GM08714 (cell line): ENCODE data around the gene TMEM43.

Source experiments
- H3K4me3 ChIP-seq: fragments of 200-500 bp; sonication (Bioruptor generic); 2 replicates; pipeline ENCODE4 v1.5.1; 2014; ENCODE audit warnings: mild to moderate bottlenecking, low read length, inconsistent platforms
- ZNF274 ChIP-seq: IDR thresholded peaks from 2 replicates; pipeline ENCODE4 v1.6.1; 2012; ENCODE audit warnings: mild to moderate bottlenecking, low read depth, low read length

The TMEM43 gene

DNA sequence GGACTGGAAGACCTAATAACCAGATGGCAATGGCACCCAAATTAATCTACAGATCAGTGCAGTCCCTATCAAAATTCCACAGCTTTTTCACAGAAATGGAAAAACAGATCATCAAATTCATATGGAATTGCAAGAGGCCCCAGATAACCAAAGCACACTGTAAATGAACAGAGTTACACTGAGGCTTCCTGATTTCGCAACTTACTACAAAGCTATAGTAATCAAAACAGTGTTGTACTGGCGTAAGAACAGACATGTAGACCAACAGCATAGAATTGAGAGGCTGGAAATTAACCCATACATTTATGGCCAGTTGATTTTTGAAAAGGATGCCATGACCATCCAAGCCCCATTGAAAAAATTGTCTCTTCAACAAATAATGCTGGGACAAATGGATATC lies 37.3 kb downstream of the TMEM43 start:
- H3K4me3 ChIP-seq, result no peak overlapping the region
- no peak for TF ChIP-seq ZNF274

DNA sequence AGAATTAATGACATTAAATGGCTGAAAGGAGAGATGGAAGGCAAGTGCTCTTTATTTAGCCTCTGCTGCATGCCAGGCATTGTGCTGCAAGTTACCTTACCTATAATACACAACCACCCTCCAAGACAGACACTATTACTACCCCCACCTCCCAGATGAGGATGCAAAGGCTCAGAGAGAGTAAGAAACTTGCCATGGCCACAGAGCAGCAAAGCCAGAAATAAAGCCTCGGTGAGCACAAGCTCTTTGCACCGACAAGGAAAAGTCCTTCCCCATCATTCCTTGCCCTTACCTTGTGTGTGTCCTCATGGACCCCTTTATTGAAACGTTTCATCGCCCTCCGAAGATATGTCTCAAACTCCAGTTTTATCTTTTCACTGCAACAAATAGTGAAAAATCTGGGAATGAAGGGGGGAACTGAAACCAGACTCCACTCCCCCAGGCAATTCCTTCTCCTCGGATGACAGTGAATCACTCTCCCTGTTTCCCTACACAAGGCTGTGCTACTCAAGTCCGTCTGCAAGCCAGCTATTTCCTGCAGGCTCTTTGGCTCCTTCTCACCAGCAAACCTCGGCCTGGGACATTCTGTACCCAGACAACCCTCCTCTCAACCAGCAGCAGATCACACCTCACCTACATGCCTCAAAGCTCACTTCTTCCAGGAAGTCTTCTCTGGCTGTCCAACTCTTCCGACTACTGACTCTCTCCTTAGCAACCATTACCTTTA lies 42.2 kb downstream of the TMEM43 start:
- TF ChIP-seq ZNF274, result no peak

DNA sequence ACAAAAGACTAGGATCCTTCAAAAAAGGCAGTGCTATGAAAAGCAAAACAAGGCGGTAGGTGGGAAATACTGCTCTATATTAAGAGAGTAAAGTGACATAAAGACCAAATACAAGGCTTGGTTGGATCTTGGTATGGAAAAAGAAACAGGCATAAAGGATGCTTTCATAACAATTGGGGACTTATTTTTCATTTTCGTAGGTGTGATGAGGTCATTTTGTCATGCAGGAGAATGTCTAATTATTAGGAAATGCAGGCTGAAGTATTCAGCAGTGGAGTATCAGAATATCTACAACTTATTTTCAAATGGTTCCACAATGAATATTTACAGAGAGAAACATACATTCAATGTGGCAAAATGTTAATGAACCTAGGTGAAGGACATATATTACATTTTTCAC lies 44.6 kb downstream of the TMEM43 start:
- TF ChIP-seq ZNF274, result no peak
- H3K4me3 ChIP-seq, result no peak overlapping the region

More for the DNA sequence above, 42.2 kb downstream of the TMEM43 start:
- no peak overlapping the region for H3K4me3 ChIP-seq

DNA sequence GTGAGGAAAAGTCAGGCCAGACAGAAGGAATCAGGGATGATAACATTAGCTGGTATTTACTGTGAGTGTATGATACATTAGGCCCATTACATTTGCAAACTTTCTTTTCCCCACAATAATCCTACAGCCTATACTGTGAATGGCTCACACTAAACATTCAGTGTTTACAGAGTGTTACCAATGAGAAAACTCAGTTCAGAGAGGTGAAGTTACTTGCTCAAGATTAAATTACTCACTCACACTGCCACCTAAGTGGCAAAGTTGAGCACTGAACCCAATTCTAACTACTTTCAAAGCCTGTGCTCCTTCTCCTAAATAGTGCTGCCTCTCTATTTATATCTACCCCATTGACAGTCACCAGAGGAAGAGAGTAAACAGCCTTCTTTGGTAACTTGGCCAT lies 45.0 kb downstream of the TMEM43 start:
- no peak overlapping the region for H3K4me3 ChIP-seq
- TF ChIP-seq ZNF274, result no peak

DNA sequence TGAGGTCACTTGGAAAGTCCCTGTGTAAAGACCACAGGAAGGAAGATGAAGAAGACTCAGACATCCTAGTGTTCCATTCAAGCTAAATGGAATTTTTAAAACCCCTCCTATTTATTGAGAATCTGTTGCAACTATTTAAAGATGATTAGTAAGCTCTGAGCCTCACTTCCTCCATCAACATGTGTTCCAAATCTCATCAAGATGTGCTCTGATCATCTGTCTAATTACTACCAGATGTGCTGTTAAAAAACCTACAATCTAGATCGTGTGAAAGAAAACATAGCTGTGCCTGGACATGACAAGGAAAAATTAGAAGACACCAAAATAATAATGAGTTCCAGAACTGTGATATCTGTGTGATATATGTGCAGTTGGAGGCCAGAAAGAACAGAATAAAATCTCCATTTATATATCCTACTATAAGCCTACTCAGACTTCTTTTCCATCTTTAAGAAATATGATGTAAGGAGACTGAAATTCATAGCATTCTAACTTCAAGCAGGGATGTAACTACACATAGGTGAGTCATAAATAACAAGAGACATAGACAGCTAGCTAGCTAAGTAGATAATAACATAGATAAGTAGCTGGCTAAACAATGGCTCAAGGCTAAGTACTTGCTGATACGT lies 45.8 kb downstream of the TMEM43 start:
- TF ChIP-seq ZNF274, result no peak
- no peak overlapping the region for H3K4me3 ChIP-seq

DNA sequence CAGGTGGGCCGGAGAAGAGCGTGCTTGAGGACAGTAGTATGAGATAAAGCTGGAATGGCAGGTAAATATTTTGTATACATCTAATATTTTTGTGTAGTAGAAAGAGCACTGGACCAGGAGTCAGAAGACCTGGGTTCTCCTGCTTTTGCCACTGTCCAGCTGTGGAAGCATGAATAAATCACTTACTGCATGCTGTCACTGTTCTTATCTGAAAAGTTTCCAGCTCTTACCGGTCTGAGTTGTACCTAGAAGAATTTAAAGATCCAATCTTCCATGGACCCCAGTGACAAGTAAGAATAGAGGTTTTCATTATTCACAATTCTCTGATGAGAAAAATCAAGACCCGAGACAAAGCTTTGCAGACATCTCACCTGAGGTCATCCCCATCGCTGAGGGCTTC lies 47.6 kb downstream of the TMEM43 start:
- H3K4me3 ChIP-seq, result no peak overlapping the region
- no peak for TF ChIP-seq ZNF274

DNA sequence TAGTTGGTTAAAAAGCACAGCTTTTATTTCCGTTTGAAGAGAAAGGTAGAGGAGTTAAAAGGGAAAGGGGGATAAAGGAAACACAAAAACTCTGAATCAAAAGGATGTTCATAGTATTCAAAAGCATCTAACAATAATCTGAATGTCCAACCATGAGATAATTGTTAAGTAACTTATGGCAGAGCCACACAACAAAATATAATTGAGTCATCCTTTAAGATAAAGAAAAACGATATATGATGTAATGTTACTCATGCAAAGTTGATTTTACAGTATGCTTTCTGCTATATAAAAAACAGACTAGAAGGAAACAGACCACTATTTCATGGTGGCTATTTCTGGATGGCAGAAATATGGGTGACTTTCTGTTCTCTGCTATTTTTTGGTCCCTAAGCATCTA lies 49.6 kb downstream of the TMEM43 start:
- TF ChIP-seq ZNF274, result no peak
- H3K4me3 ChIP-seq, result no peak overlapping the region

DNA sequence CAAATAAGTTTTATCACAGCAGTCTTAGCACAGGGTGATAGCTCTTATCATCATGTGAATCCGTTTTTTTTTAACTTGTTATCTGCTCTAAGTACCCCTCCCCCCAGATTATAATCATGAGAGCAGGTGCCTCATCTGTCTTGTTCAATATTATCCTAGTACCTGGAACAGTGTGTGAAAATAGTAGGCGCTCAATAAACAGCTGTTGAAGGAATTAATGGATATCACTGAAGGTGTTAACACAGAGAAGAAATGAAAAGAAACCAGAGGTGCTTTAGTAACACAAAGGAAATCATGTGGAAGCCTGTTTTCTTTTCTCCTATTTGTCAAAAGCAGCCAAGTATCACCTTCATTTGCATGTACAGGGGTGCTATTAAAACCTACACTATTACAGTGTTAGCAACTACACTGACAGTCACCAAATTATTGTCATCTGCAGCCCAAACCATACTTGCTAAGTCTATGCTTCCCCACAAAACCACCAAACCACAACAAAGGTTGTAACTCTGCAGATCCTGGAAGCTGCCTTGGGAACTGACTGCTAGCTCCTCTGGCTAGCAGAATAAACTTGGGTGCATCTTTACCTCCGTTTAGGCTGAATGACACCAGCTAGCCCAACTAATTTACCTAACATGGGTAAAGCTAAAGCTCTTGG lies 50.7 kb downstream of the TMEM43 start:
- no peak for TF ChIP-seq ZNF274
- peak overlapping the region; percentile 28; the same call in 1 of the 2 replicates for H3K4me3 ChIP-seq

DNA sequence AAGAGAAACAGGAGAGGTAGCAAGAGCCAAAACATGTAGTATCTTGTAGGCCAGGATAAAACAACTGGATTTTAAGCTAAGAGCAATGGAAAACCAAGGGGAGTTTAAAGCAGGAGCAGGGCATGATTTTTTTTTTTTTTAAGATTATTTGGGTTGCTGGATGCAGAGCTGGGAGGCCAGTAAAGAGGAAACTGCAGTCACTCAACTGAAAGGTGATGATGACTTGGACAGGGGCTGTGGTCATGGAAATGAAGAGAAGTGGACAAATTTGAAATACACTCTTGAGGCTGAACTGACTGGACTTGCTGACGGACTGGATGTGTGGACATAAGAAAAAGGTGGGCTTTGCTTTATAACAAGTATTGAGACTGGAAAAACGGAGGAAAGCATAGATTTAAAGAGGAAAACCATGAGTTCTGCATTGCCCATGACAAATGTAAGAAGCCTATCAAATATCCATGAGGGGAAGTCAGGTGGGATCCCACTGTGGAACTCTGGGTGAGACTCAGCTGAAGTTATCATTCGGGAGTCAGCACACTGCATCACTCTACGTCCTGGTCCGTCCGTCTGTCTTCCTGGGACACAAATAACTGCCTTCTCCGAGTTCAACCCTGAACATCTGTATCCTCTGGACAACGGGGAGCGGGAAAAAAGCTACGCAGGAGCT lies 52.9 kb downstream of the TMEM43 start:
- TF ChIP-seq ZNF274, result no peak
- H3K4me3 ChIP-seq, result peak overlapping the region; percentile 99

DNA sequence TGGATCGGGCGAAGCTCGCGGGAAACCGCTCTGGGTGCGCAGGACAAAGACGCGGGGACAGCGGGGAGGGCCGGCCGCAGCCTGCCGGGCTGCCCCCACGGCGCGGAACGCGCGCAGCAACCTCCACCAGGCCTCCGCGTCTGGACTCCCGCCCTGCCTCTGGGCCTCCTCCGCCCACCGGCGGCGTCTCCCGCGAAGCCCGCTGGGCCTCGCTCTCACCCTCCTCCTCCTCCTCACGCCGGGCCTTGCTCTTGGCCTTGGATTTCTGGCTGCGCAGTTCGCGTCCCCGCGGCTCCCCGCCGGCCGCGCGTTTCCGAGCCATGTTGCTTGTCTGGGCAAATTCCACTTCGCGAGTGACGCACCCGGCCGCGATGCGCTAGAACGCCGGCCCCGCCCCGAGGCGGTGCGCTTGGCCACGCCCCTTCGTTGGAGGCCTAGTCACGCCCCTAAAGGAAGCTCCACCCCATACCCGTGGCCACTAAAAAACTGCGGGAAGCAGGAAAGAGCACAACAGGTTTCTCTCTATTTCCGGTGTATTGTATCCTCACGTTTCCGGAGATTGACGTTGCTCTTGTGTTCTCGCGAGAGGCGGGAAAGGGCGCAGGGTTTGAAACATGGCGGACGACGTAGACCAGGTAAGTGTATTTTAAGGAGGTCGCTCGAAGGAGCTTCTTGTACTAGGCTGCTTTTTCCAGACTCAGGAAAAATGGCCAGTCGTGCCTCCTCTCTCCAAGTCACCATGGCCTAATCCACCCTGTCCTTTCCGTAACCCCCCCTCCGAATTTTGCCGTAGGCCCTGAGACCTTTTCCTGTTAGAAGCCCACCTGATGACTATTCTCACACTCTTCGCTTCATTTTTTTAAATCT lies 53.6 kb downstream of the TMEM43 start, which contains the start of the genes LSM3 and XPC:
LSM3 (plus strand) TSS at position 571 of the 867 bp plus-strand sequence; CDS start at position 615, 44 bp downstream.
XPC (minus strand) TSS at position 355 of the 867 bp plus-strand sequence; CDS start at position 322, 33 bp downstream.
- no peak for TF ChIP-seq ZNF274
- H3K4me3 ChIP-seq, result peak within 1 kb of the TSS; percentile 99

DNA sequence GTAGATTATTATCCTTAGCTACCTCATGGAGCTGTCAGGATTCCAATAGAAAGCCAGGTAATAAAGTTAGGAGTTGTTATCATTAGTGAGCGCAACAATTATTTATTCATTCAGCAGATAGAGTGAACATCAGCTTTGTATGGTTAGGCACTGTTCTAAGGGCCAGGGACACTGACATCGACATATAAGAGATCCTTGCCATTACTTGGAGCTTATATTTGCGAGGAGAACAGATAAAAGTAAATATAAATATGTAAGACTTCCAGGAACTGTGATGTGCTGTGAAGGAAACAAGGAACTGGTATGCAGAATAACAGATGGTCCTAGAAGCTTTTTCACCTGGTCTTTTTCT lies 54.2 kb downstream of the TMEM43 start:
- peak overlapping the region; percentile 99 for H3K4me3 ChIP-seq
- TF ChIP-seq ZNF274, result no peak

DNA sequence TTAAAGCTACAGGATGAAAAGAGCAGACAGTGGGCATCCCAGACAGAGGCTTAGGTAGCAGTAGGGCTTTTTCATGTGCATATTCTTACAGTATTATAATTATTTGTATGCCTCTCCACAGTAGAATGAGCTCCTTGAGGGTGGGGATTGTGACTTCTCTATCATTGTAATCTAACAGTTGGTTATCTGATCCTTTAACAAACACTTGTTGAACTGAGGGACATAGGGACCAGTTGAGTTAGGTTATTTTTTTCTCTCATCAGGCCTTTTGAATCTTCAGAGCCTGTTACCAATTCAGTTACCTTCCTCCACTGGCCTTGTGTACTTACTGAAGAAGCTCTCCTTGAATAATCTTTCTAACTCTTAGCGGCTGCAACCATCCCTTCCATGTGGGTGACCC lies 54.9 kb downstream of the TMEM43 start:
- TF ChIP-seq ZNF274, result no peak
- H3K4me3 ChIP-seq, result peak overlapping the region; percentile 99; the same call in 1 of the 2 replicates

DNA sequence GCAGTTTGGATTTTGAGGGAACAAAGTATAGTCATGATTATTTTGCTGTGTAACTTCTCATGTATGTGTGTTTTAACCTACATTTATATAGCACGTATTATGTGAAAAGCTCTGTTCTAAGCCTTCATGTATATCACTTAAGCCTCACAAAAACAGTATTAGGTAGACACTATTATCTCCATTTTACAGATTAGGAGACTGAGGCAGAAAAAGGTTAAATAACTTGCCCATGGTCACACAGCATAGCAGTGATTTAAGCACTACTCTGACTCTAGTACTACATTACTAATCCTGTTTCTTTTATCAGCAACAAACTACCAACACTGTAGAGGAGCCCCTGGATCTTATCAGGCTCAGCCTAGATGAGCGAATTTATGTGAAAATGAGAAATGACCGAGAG lies 56.4 kb downstream of the TMEM43 start:
- no peak overlapping the region for H3K4me3 ChIP-seq
- no peak for TF ChIP-seq ZNF274

DNA sequence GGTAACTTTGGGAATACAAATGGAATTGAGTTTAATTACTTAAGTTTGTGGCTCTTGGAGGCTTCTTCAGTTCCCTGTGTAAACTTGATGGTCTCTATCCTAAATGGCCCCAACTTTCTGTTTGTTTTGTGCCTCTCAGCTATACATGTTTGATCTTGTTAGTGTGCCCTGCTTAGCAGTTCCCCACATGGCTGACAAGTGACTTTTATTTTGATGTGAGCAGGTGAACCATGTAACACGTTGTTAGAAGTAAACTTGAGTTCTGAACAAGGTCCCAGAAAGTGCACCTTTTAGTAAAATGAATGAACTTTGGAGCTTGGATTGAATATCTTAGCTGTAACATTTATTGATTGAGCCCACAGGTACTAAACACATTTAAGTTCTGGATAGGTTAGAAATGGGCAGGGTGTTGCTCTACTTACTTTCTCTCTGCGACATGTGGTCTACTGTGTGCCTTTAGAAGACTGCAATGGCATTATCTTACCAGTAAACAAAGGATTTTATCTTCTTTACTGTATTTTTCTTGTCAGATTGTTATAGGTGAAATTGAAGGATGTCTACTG lies 58.2 kb downstream of the TMEM43 start:
- no peak overlapping the region for H3K4me3 ChIP-seq
- TF ChIP-seq ZNF274, result no peak
